ENCODE data around the gene APBA1. TPM values are rescaled to one million over a fixed set of nuclear protein-coding genes. Genes with fewer than 3 reads are reported as not detected.

The APBA1 gene
- polyA plus RNA-seq, 3 donors = 1.6 TPM; not detected in 2

DNA sequence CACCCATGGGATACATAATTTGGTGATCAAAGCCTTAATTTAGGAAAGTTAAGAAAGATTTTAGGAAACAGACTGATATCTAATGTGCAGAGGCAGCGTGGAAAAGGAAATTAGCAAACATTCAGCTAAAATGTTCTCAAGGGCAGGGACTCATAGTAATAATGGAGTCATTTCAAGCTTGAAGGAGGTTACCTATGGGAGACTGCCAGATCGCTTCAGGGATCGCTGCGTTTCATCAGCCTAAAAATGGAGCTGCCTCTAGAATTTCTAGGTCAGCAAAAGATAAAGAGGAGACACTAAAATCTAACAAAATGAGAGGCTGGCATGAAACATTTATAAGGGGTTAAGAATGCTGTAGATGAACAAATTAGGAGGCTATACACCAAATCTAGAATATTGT is 115.5 kb downstream of the APBA1 start:
- Histone ChIP-seq H3K4me1 (ENCODE audit: control insufficient read depth in 1 of 2, insufficient read depth in 2 of 2, low read length in 2 of 2) (no peaks in the 10 kb centered on the region), H3K9ac (ENCODE audit: insufficient read depth, low read length, poor library complexity, severe bottlenecking) (no peak overlapping the region), H3K36me3 (replicated peaks in 1 of 2; ENCODE audit: control insufficient read depth in 1 of 2, insufficient read depth in 2 of 2, low read length in 2 of 2) (no peaks in the 10 kb centered on the region), H3K27ac (ENCODE audit: low read depth in 1 of 2, low read length in 2 of 2) (no peak overlapping the region), H4K20me1 (ENCODE audit: insufficient read depth, low read length) (no peaks in the 10 kb centered on the region), H3K79me2 (ENCODE audit: insufficient read depth, low read length) (no peaks in the 10 kb centered on the region), H3K4me2 (replicated peaks; ENCODE audit: extremely low read depth, low read length, poor library complexity, severe bottlenecking) (no peak overlapping the region), H3K4me3 (replicated peaks in 1 of 3; ENCODE audit: low read depth in 2 of 3, low read length in 3 of 3) (no peak overlapping the region), H3K27me3 (ENCODE audit: control insufficient read depth in 2 of 2, insufficient read depth in 2 of 2, low read length in 2 of 2) (no peaks in the 10 kb centered on the region), H2AFZ (ENCODE audit: insufficient read depth, low read depth, low read length, poor library complexity, severe bottlenecking) (no peak overlapping the region), H3K9me3 (replicated peaks in 1 of 2; ENCODE audit: control insufficient read depth in 1 of 2, insufficient read depth in 1 of 2, low read length in 2 of 2) (no peaks in the 10 kb centered on the region)
- no peak for TF ChIP-seq CTCF (IDR thresholded peaks at IDR 0.05)
- intact Hi-C loops (cut with micrococcal nuclease) = no loop called here
- H3K4me1 Mint-ChIP-seq = no peaks in the 10 kb centered on the region
- H3K36me3 Mint-ChIP-seq = no peaks in the 10 kb centered on the region
- no peak overlapping the region for H3K27ac Mint-ChIP-seq
- DNase-seq = no peak
- no peak overlapping the region for H3K4me3 Mint-ChIP-seq
- WGBS (ENCODE audit: insufficient coverage) = 100% methylated on average over 1 of the region's 4 CpGs
- H3K27me3 Mint-ChIP-seq (ENCODE audit: low read depth in 3 of 3) = peaks cover 0 to 4% (median 0%) of the 10 kb centered on the region in 3 donors
- no peaks in the 10 kb centered on the region for H3K9me3 Mint-ChIP-seq

GRCh38 chr9:69555802-69556201 is 116.4 kb downstream of the APBA1 start:
- Mint-ChIP-seq H3K4me3 (no peak overlapping the region), H3K27ac (no peak overlapping the region), H3K4me1 (no peaks in the 10 kb centered on the region), H3K27me3 (ENCODE audit: low read depth in 3 of 3) (peaks cover 0 to 4% (median 0%) of the 10 kb centered on the region in 3 donors), H3K36me3 (no peaks in the 10 kb centered on the region), H3K9me3 (no peaks in the 10 kb centered on the region)
- Histone ChIP-seq H4K20me1 (ENCODE audit: insufficient read depth, low read length) (no peaks in the 10 kb centered on the region), H3K9me3 (replicated peaks in 1 of 2; ENCODE audit: control insufficient read depth in 1 of 2, insufficient read depth in 1 of 2, low read length in 2 of 2) (no peaks in the 10 kb centered on the region), H3K4me2 (replicated peaks; ENCODE audit: extremely low read depth, low read length, poor library complexity, severe bottlenecking) (no peak overlapping the region), H2AFZ (ENCODE audit: insufficient read depth, low read depth, low read length, poor library complexity, severe bottlenecking) (no peak overlapping the region), H3K27ac (ENCODE audit: low read depth in 1 of 2, low read length in 2 of 2) (no peak overlapping the region), H3K36me3 (replicated peaks in 1 of 2; ENCODE audit: control insufficient read depth in 1 of 2, insufficient read depth in 2 of 2, low read length in 2 of 2) (no peaks in the 10 kb centered on the region), H3K4me3 (replicated peaks in 1 of 3; ENCODE audit: low read depth in 2 of 3, low read length in 3 of 3) (no peak overlapping the region), H3K9ac (ENCODE audit: insufficient read depth, low read length, poor library complexity, severe bottlenecking) (no peak overlapping the region), H3K27me3 (ENCODE audit: control insufficient read depth in 2 of 2, insufficient read depth in 2 of 2, low read length in 2 of 2) (no peaks in the 10 kb centered on the region), H3K4me1 (ENCODE audit: control insufficient read depth in 1 of 2, insufficient read depth in 2 of 2, low read length in 2 of 2) (no peaks in the 10 kb centered on the region), H3K79me2 (ENCODE audit: insufficient read depth, low read length) (no peaks in the 10 kb centered on the region)
- TF ChIP-seq CTCF (IDR thresholded peaks at IDR 0.05) = no peak
- intact Hi-C loops (cut with micrococcal nuclease) = no loop called here
- no peak for DNase-seq
